CD4-positive, alpha-beta T cell (primary cell): Measurements from ENCODE around the gene KLF8. TPM values are rescaled to one million over a fixed set of nuclear protein-coding genes. Genes with fewer than 3 reads are reported as not detected.

ENCODE experiments used
- ATAC-seq: fragments of 200-7000 bp; cut with Tn5 transposase; one replicate; pipeline ENCODE4 v1.10.0; 2022; ENCODE audit warnings: mild to moderate bottlenecking; ENCODE audit not compliant: poor library complexity
- CTCF ChIA-PET: fragments of 350-600 bp; sonication (Branson Sonifier 250); formaldehyde crosslinking; loops from one replicate; lab custom pipeline; 2021; ENCODE audit warnings: antibody characterized with exemption, inconsistent platforms; lab: Charles Lee
- POLR2A ChIA-PET: fragments of 350-600 bp; sonication (Branson Sonifier 250); formaldehyde crosslinking; loops from one replicate; lab custom pipeline; 2021; ENCODE audit warnings: antibody characterized with exemption, inconsistent platforms; lab: Charles Lee
- DNase-seq, 14 experiments: peaks; one replicate each; pipeline ENCODE4 v3.0.0-alpha.2; 2013 to 2020; ENCODE audit warnings: mixed read lengths in 2 of 14
- H3K27ac ChIP-seq, 2 donors: one replicate each; pipeline versions ENCODE4 v1.5.1 to v1.7.0; 2013; ENCODE audit warnings: low read length in 2 of 2, low read depth in 1 of 2, mild to moderate bottlenecking in 1 of 2
- H3K27me3 ChIP-seq, 2 experiments: 1 replicate in 1 of 2; 2 replicates in 1 of 2; pipeline versions ENCODE4 v1.6.1 to v1.7.0; 2013; ENCODE audit warnings: low read length in 2 of 2, control low read depth in 1 of 2, mild to moderate bottlenecking in 1 of 2, moderate library complexity in 1 of 2; ENCODE audit not compliant: insufficient read depth in 2 of 2, control insufficient read depth in 1 of 2
- H3K36me3 ChIP-seq: one replicate; pipeline ENCODE4 v1.6.1; 2013; ENCODE audit warnings: low read length, control low read depth; ENCODE audit not compliant: insufficient read depth
- H3K4me1 ChIP-seq: one replicate; pipeline ENCODE4 v1.6.1; 2013; ENCODE audit warnings: low read length, control low read depth; ENCODE audit not compliant: insufficient read depth
- H3K4me3 ChIP-seq: one replicate; pipeline ENCODE4 v1.5.1; 2013; ENCODE audit warnings: mild to moderate bottlenecking, low read length, moderate library complexity
- H3K9me3 ChIP-seq, 2 experiments: 1 replicate in 1 of 2; 2 replicates in 1 of 2; pipeline versions ENCODE4 v1.6.1 to v1.7.0; 2013; ENCODE audit warnings: low read length in 2 of 2, mild to moderate bottlenecking in 2 of 2, control low read depth in 1 of 2, moderate library complexity in 1 of 2; ENCODE audit not compliant: control insufficient read depth in 1 of 2, insufficient read depth in 1 of 2
- H3K27ac Mint-ChIP-seq: one replicate; pipeline ENCODE4 v1.8.0; 2020; ENCODE audit warnings: mixed read lengths
- H3K27me3 Mint-ChIP-seq: one replicate; pipeline ENCODE4 v1.8.0; 2021; ENCODE audit warnings: mixed read lengths
- H3K36me3 Mint-ChIP-seq: one replicate; pipeline ENCODE4 v1.8.0; 2021; ENCODE audit warnings: low read depth, mixed read lengths
- H3K4me1 Mint-ChIP-seq: one replicate; pipeline ENCODE4 v1.8.0; 2021; ENCODE audit warnings: low read depth, mixed read lengths
- H3K4me3 Mint-ChIP-seq: one replicate; pipeline ENCODE4 v1.8.0; 2020; ENCODE audit warnings: mild to moderate bottlenecking, mixed read lengths
- H3K9me3 Mint-ChIP-seq: one replicate; pipeline ENCODE4 v1.8.0; 2020; ENCODE audit warnings: mixed read lengths
- intact Hi-C, 2 experiments: fragments of 100-400 bp; cut with DNase I in 1 of 2; cut with micrococcal nuclease in 1 of 2; formaldehyde crosslinking; loops; one replicate each; pipeline versions ENCODE4 v1.15.1 to v1.9.0; 2023 to 2025; cut with DNase I, micrococcal nuclease
- total RNA-seq, 174 experiments: library from RNA in 2 of 174; stranded (reverse) in 2 of 174; gene quantifications; one replicate each; pipeline ENCODE4 v1.2.3 and lab custom pipeline; 2021 to 2026
- TF ChIP-seq, protein P1 (sequence below): fragments of 200-600 bp; IDR thresholded peaks from one replicate; pipeline ENCODE4 v1.8.0; 2022; ENCODE audit warnings: antibody characterized with exemption, mild to moderate bottlenecking

The KLF8 gene
- total RNA-seq, 2 experiments from 2014 or later = 5.6 to 6.2 TPM

DNA sequence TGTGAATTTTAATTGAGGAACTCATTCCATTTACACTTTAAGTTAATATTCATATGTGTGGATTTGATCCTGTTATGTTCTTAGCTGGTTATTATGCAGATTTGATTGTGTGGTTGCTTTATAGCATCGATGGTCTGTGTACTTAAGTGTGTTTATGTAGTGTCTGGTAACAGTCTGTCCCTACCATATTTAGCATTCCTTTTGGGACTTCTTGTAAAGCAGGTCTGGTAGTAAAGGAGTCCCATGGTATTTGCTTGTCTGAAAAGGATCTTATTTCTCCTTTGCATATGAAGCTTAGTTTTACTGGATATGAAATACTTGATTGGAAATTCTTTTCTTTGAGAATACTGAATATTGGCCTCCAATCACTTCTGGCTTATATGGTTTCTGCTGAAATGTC lies 76.6 kb downstream of the KLF8 start:
- Mint-ChIP-seq H3K9me3 (peaks cover 5% of the 10 kb centered on the region), H3K4me1 (no peaks in the 10 kb centered on the region), H3K4me3 (no peak overlapping the region), H3K36me3 (no peaks in the 10 kb centered on the region), H3K27me3 (no peaks in the 10 kb centered on the region), H3K27ac (no peak overlapping the region)
- no peak for ATAC-seq
- H3K27ac ChIP-seq = no peak overlapping the region
- H3K27me3 ChIP-seq = no peaks in the 10 kb centered on the region
- DNase-seq = no peak
- TF ChIP-seq, protein P1, sequence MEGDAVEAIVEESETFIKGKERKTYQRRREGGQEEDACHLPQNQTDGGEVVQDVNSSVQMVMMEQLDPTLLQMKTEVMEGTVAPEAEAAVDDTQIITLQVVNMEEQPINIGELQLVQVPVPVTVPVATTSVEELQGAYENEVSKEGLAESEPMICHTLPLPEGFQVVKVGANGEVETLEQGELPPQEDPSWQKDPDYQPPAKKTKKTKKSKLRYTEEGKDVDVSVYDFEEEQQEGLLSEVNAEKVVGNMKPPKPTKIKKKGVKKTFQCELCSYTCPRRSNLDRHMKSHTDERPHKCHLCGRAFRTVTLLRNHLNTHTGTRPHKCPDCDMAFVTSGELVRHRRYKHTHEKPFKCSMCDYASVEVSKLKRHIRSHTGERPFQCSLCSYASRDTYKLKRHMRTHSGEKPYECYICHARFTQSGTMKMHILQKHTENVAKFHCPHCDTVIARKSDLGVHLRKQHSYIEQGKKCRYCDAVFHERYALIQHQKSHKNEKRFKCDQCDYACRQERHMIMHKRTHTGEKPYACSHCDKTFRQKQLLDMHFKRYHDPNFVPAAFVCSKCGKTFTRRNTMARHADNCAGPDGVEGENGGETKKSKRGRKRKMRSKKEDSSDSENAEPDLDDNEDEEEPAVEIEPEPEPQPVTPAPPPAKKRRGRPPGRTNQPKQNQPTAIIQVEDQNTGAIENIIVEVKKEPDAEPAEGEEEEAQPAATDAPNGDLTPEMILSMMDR = no peak
- ChIA-PET CTCF (no interaction called here), POLR2A (interaction anchor here (0.6 kb wide), 1 partner anchor 255 kb away, joined by 3 read pairs; no protein-coding TSS in a partner anchor)
- intact Hi-C loops = no loop called here
- no peaks in the 10 kb centered on the region for H3K36me3 ChIP-seq
- H3K4me1 ChIP-seq = no peaks in the 10 kb centered on the region
- no peaks in the 10 kb centered on the region for H3K9me3 ChIP-seq
- no peak overlapping the region for H3K4me3 ChIP-seq

DNA sequence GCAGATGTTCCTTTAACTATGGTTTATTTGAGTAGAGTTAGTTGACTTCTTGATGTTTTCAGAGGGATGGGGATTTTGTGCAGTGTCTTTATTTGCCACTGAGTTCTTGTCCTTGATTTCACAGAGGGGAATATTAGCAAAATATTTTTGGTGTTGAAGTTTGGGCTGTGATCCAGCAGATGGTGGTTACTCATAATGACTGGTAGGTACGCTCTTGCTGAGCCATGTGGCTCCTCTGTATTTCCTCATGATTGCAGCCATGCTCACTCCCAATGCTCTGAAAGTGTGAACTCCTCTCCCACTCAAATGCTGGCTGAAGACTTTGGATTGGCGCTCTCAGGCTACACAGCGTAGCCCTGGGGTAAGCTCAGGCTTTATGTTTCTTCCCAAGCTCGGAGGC lies 77.7 kb downstream of the KLF8 start:
- Mint-ChIP-seq H3K4me1 (peaks cover 4% of the 10 kb centered on the region), H3K4me3 (no peak overlapping the region)
- POLR2A ChIA-PET = no interaction called here

GRCh38 chrX:56310581-56310980 lies 78.4 kb downstream of the KLF8 start:
- Histone ChIP-seq H3K9me3 (no peaks in the 10 kb centered on the region), H3K27me3 (no peaks in the 10 kb centered on the region), H3K36me3 (no peaks in the 10 kb centered on the region), H3K4me1 (no peaks in the 10 kb centered on the region), H3K27ac (no peak overlapping the region), H3K4me3 (no peak overlapping the region)
- ChIA-PET CTCF (no interaction called here), POLR2A (no interaction called here)
- H3K4me1 Mint-ChIP-seq = peaks cover 4% of the 10 kb centered on the region
- no peaks in the 10 kb centered on the region for H3K27me3 Mint-ChIP-seq
- DNase-seq (no peak), ATAC-seq (no peak)
- H3K4me3 Mint-ChIP-seq = no peak overlapping the region
- no peaks in the 10 kb centered on the region for H3K36me3 Mint-ChIP-seq
- H3K27ac Mint-ChIP-seq = no peak overlapping the region
- intact Hi-C loops = no loop called here
- H3K9me3 Mint-ChIP-seq = peaks cover 5% of the 10 kb centered on the region
- TF ChIP-seq, protein P1 = no peak

More for the DNA sequence above, 77.7 kb downstream of the KLF8 start:
- DNase-seq (no peak), ATAC-seq (no peak)
- Histone ChIP-seq H3K27ac (no peak overlapping the region), H3K27me3 (no peaks in the 10 kb centered on the region), H3K4me1 (no peaks in the 10 kb centered on the region), H3K36me3 (no peaks in the 10 kb centered on the region), H3K4me3 (no peak overlapping the region), H3K9me3 (no peaks in the 10 kb centered on the region)
- intact Hi-C loops = no loop called here
- Mint-ChIP-seq H3K27me3 (no peaks in the 10 kb centered on the region), H3K36me3 (no peaks in the 10 kb centered on the region), H3K9me3 (peaks cover 5% of the 10 kb centered on the region), H3K27ac (no peak overlapping the region)
- CTCF ChIA-PET = no interaction called here
- TF ChIP-seq, protein P1 = no peak
